GM12872 (cell line): ENCODE data around the gene OTUD5.

ENCODE experiments used
- TF ChIP-seq, protein P1 (sequence below): IDR thresholded peaks from 3 replicates; pipeline ENCODE4 v1.5.1; 2011; ENCODE audit warnings: low read depth, mild to moderate bottlenecking, low read length, moderate library complexity; ENCODE audit not compliant: insufficient read depth

Gene OTUD5

GRCh38 chrX:48897157-48897624 is 60.2 kb downstream of the OTUD5 start:
- TF ChIP-seq, protein P1, sequence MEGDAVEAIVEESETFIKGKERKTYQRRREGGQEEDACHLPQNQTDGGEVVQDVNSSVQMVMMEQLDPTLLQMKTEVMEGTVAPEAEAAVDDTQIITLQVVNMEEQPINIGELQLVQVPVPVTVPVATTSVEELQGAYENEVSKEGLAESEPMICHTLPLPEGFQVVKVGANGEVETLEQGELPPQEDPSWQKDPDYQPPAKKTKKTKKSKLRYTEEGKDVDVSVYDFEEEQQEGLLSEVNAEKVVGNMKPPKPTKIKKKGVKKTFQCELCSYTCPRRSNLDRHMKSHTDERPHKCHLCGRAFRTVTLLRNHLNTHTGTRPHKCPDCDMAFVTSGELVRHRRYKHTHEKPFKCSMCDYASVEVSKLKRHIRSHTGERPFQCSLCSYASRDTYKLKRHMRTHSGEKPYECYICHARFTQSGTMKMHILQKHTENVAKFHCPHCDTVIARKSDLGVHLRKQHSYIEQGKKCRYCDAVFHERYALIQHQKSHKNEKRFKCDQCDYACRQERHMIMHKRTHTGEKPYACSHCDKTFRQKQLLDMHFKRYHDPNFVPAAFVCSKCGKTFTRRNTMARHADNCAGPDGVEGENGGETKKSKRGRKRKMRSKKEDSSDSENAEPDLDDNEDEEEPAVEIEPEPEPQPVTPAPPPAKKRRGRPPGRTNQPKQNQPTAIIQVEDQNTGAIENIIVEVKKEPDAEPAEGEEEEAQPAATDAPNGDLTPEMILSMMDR: no peak

DNA sequence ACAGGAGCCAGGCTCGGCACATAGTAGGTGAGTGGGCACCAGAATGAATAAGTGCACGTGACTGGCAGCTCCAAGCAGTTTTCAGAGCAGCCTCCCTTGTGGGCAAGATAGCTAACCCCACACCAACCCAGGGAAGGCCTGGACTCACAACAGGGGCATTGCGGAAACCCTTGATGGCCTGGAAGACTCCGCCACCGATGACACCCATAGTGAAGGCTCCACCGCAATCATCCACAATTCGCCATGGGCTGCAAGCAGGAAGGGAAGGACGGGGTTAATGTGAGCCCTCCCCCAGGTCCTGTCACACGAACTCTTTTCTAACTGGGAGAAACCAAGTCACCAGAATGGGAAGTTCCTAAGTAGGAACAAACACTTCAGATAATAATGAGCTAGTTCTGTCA is 60.8 kb downstream of the OTUD5 start:
- TF ChIP-seq, protein P1: no peak

DNA sequence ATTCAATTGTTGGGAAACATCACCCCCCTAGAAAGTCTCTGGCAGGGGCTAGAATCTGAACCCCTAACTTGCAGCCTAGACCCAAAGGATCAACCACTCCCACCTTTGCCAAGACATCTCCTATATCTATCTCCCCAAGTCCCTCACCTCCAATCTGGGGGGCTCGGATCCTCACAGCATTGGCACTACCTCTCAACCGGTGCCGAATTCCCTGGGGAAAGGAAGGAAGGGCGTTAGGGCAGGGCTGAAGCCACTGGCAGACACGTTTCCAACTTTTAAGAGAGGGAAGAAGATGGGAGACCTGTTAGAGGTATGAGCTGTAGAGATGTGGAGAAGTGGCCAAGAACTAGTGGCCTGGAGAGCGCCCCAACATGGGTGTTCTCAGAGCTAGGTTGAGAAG is 62.5 kb downstream of the OTUD5 start:
- TF ChIP-seq, protein P1: no peak

DNA sequence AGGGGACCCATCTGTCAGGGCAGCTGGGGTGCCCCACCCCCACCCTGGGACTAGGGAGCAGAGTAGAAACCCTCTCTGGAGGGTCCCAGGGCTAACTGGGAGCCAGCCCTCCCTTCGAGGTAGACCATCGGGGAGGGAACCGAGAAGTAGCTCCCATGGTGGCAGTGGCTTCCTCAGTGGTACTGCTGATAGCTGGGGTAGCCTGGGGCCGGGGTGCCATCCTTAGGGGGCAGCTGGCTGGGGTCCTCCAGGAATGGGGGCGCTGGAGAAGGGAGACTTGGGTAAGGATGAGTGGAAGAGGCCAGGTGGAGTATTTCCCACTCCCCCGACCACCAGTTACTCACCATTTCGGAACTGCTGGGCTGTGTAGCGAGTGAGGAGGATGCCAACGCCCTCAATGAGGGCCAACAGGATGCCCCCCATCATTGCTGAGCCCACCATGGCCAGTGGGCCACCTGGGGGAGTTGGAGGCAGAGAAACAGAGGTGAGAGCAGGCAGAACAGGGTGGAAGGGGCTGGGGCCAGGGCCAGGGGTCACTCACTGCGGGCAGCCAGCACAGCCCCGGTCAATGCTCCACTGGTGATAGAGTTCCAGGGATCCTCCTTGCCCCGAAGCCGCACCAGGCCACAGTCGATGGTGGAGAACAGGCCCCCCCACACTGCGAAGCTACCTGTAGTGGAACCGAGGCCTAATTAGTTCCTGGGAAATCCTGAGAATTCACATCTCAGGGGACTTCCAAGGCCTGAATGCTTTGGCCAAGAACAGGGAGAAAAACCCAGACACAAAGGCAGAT is 63.7 kb downstream of the OTUD5 start:
- TF ChIP-seq, protein P1: no peak

DNA sequence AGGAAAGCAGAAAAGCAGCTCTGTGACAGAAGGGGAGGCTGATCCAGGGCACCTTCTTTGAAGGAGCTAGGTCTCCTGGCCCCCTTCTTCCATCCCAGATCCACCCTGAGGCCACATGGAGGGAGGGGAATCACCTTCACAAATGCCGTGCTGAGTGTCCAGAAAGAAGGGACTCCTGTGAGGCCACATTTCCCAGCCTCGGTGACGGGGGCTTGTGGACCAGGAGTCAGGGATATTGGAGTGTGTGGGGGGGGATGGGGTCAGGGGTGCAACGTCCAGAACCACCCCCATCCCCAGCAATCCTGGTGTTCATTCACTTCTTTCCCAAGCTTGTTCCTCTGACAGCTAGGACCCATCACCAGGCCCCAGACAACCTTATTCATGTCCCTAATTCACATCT is 64.5 kb downstream of the OTUD5 start:
- TF ChIP-seq, protein P1: no peak

GRCh38 chrX:48891402-48892288 is 65.8 kb downstream of the OTUD5 start:
- TF ChIP-seq, protein P1: peak; percentile 53

DNA sequence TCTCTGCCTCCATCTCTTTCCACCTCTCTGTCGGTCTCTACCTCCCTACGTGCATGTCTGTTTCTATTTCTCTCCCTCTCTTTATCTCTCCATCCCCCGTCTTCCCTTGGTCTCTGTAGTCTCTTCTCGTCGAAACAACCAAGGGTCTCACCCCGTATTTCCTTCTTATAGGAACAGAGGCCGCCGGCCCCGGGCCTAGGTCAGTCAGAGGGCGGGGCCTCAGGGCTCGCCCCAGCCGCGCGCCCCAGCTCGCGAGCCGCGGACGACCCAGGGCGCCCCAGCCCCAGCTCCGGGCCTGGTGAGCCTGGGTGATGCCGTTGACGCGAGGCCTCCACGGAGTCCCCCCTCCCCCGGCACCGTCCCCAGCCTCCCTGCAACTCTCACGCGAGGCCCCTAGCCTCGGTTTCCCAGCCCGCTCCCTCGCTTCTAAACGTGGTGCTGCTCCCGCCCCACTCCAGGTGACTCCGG is 66.4 kb downstream of the OTUD5 start:
- TF ChIP-seq, protein P1: no peak
